Measurements from ENCODE around the gene PCDHGC3. TPM values are rescaled to one million over a fixed set of nuclear protein-coding genes. Genes with fewer than 3 reads are reported as not detected.
"Not testable (repeated sequence)": the region's sequence is repeated elsewhere in the genome, so short reads cannot be mapped to it uniquely, and the experiment has no call there.

Gene PCDHGC3
- total RNA-seq (10 to 100 TPM in 5 of 6 donors, 1 to 10 TPM in 1; 9.1 to 25.3 (median 16.7) TPM), polyA plus RNA-seq (10 to 100 TPM; 20.0 to 23.1 TPM)

- DNase-seq = peak; percentile 85 to 94 (median 90)
- H3K4me3 ChIP-seq = peak within 1 kb of the TSS; percentile 15 to 55 (median 45)
- peak; percentile 97 to 99 (median 97) for ATAC-seq
- peaks cover 0 to 21% (median 0%) of the 10 kb centered on the region in 3 donors for H3K4me1 ChIP-seq
- H3K27ac ChIP-seq = peak within 1 kb of the TSS in 3 of 4 donors; percentile 69 to 85 (median 83)
- H3K36me3 ChIP-seq = no peaks in the 10 kb centered on the region
- intact Hi-C loops (cut with DNase I) = no loop called here
- no peak for TF ChIP-seq CTCF (IDR thresholded peaks at IDR 0.05)
- no peaks in the 10 kb centered on the region for H3K9me3 ChIP-seq
- peak; percentile 87 for FAIRE-seq
- 0% methylated on average over 28 of the region's 28 CpGs for WGBS, 2 donors
- H3K27me3 ChIP-seq = no peaks in the 10 kb centered on the region
Observed at GRCh38 chr5:141475625-141476131, at the start of gene PCDHGC3. TSS of gene PCDHGC3 (plus strand) at chr5:141475966. CDS start at chr5:141476117, 151 bp downstream.

GRCh38 chr5:141427783-141428426 is 47.9 kb upstream of the PCDHGC3 start:
- WGBS, 2 donors = 27 to 33% methylated on average over 53 of the region's 53 CpGs
- intact Hi-C loops (cut with DNase I) = loop anchor here in 1 of 3 donors (10.0 kb wide), 1 partner anchor 63 kb away; the partner anchor contains the start of gene PCDHGA5
- no peak for FAIRE-seq

GRCh38 chr5:141430332-141431113 is 45.2 kb upstream of the PCDHGC3 start, which contains the start of gene PCDHGA12:
TSS of gene PCDHGA12 (plus strand) at chr5:141430507. CDS start at chr5:141430760, 253 bp downstream.
- no peak for FAIRE-seq
- intact Hi-C loops (cut with DNase I) = no loop called here
- H3K27ac ChIP-seq = no peak within 1 kb of the TSS
- TF ChIP-seq CTCF (IDR thresholded peaks at IDR 0.05) = no peak
- WGBS, 2 donors = 10% methylated on average over 33 of the region's 33 CpGs
- no peak for DNase-seq
- H3K36me3 ChIP-seq = no peaks in the 10 kb centered on the region
- peak in 3 of 4 donors; percentile 55 to 84 (median 74) for ATAC-seq
- H3K27me3 ChIP-seq = no peaks in the 10 kb centered on the region
- H3K9me3 ChIP-seq = peaks cover 0 to 33% (median 0%) of the 10 kb centered on the region in 4 donors
- H3K4me1 ChIP-seq = no peaks in the 10 kb centered on the region
- H3K4me3 ChIP-seq = peak within 1 kb of the TSS in 1 of 4 donors; percentile 13

More at GRCh38 chr5:141427783-141428426, 47.9 kb upstream of the PCDHGC3 start:
- Histone ChIP-seq H3K36me3 (no peaks in the 10 kb centered on the region), H3K4me1 (no peaks in the 10 kb centered on the region), H3K4me3 (no peak overlapping the region), H3K27me3 (no peaks in the 10 kb centered on the region), H3K27ac (no peak overlapping the region), H3K9me3 (peaks cover 0 to 44% (median 0%) of the 10 kb centered on the region in 4 donors)
- ATAC-seq (no peak), DNase-seq (peak in 1 of 6 donors; percentile 44)
- no peak for TF ChIP-seq CTCF (IDR thresholded peaks at IDR 0.05)

- intact Hi-C loops (cut with DNase I) = no loop called here
- Histone ChIP-seq H3K36me3 (no peaks in the 10 kb centered on the region), H3K4me3 (peak overlapping the region in 1 of 4 donors; percentile 13), H3K27me3 (no peaks in the 10 kb centered on the region), H3K4me1 (no peaks in the 10 kb centered on the region), H3K9me3 (peaks cover 0 to 27% (median 0%) of the 10 kb centered on the region in 4 donors), H3K27ac (no peak overlapping the region)
- TF ChIP-seq CTCF (IDR thresholded peaks at IDR 0.05) = no peak
- WGBS, 2 donors = 10% methylated on average over 37 of the region's 37 CpGs
- DNase-seq = peak in 1 of 6 donors; percentile 40
- peak in 2 of 4 donors; percentile 24 to 60 for ATAC-seq
- no peak for FAIRE-seq
Observed at GRCh38 chr5:141431286-141431685, 44.5 kb upstream of the PCDHGC3 start.

- H3K4me3 ChIP-seq; intact Hi-C loops (cut with DNase I); H3K27ac ChIP-seq; FAIRE-seq; H3K36me3 ChIP-seq; ATAC-seq; H3K27me3 ChIP-seq; H3K4me1 ChIP-seq: not testable (repeated sequence)
- peaks cover 0 to 26% (median 0%) of the 10 kb centered on the region in 4 donors for H3K9me3 ChIP-seq
- WGBS, 2 donors = 19 to 22% methylated on average over 18 to 38 of the region's 38 CpGs
- DNase-seq = peak in 1 of 6 donors; percentile 32
Observed at GRCh38 chr5:141432308-141432707, 43.5 kb upstream of the PCDHGC3 start.

GRCh38 chr5:141432726-141433125 is 43.0 kb upstream of the PCDHGC3 start:
- 16 to 17% methylated on average over 24 to 29 of the region's 29 CpGs for WGBS, 2 donors
- FAIRE-seq; H3K4me1 ChIP-seq; H3K36me3 ChIP-seq; ATAC-seq; H3K27ac ChIP-seq; H3K4me3 ChIP-seq; H3K27me3 ChIP-seq; intact Hi-C loops (cut with DNase I): not testable (repeated sequence)
- peaks cover 0 to 22% (median 0%) of the 10 kb centered on the region in 4 donors for H3K9me3 ChIP-seq
- DNase-seq = peak in 1 of 6 donors; percentile 20

Data from pancreas (tissue), 10 donors.